NCI-H69 (cell line): ENCODE measurements around the gene CADM2.
A peak's percentile ranks its signal among the peaks of the same experiment; 100 is the strongest.

Experiments
- DNase-seq: peaks from one replicate; lab custom pipeline; 2025; lab: John Stamatoyannopoulos, UW

The CADM2 gene

GRCh38 chr3:85189731-85190130 lies 230.9 kb downstream of the CADM2 start:
- no peak for DNase-seq

- DNase-seq = no peak
Measured at GRCh38 chr3:85193565-85193964, 234.8 kb downstream of the CADM2 start.

- DNase-seq = no peak
Measured at GRCh38 chr3:85208650-85209049, 249.9 kb downstream of the CADM2 start.

GRCh38 chr3:85210540-85210939 lies 251.8 kb downstream of the CADM2 start:
- DNase-seq = no peak

GRCh38 chr3:85228966-85229365 lies 270.2 kb downstream of the CADM2 start:
- DNase-seq = no peak

GRCh38 chr3:85244091-85244490 lies 285.3 kb downstream of the CADM2 start:
- no peak for DNase-seq

GRCh38 chr3:85244519-85244918 lies 285.7 kb downstream of the CADM2 start:
- DNase-seq = no peak

GRCh38 chr3:85251766-85252165 lies 293.0 kb downstream of the CADM2 start:
- DNase-seq = no peak

GRCh38 chr3:85252686-85253085 lies 293.9 kb downstream of the CADM2 start:
- DNase-seq = peak; percentile 24

- peak; percentile 42 for DNase-seq
Measured at GRCh38 chr3:85254738-85255137, 295.9 kb downstream of the CADM2 start.

- DNase-seq = peak; percentile 13
Measured at GRCh38 chr3:85255949-85256348, 297.2 kb downstream of the CADM2 start.

- no peak for DNase-seq
Measured at GRCh38 chr3:85258326-85258725, 299.5 kb downstream of the CADM2 start.

GRCh38 chr3:85258819-85259218 lies 300.0 kb downstream of the CADM2 start:
- DNase-seq = no peak

GRCh38 chr3:85259748-85260147 lies 301.0 kb downstream of the CADM2 start:
- no peak for DNase-seq

- DNase-seq = no peak
Measured at GRCh38 chr3:85264381-85264780, 305.6 kb downstream of the CADM2 start.

- DNase-seq = peak; percentile 3
Measured at GRCh38 chr3:85270488-85270887, 311.7 kb downstream of the CADM2 start.

- DNase-seq = no peak
Measured at GRCh38 chr3:85271911-85272310, 313.1 kb downstream of the CADM2 start.

- no peak for DNase-seq
Measured at GRCh38 chr3:85288257-85288656, 329.5 kb downstream of the CADM2 start.

- DNase-seq = no peak
Measured at GRCh38 chr3:85297291-85297690, 338.5 kb downstream of the CADM2 start.

GRCh38 chr3:85298032-85298431 lies 339.2 kb downstream of the CADM2 start:
- no peak for DNase-seq

- peak; percentile 2 for DNase-seq
Measured at GRCh38 chr3:85303156-85303555, 344.4 kb downstream of the CADM2 start.

GRCh38 chr3:85304360-85304964 lies 345.7 kb downstream of the CADM2 start:
- peak; percentile 40 for DNase-seq

GRCh38 chr3:85312331-85312730 lies 353.5 kb downstream of the CADM2 start:
- DNase-seq = no peak

- DNase-seq = no peak
Measured at GRCh38 chr3:85313380-85313779, 354.6 kb downstream of the CADM2 start.

- no peak for DNase-seq
Measured at GRCh38 chr3:85316252-85316651, 357.5 kb downstream of the CADM2 start.
